ENCODE measurements around the gene THUMPD2. TPM values are rescaled to one million over a fixed set of nuclear protein-coding genes. Genes with fewer than 3 reads are reported as not detected.

THUMPD2 gene
- total and polyA plus RNA-seq, 7 experiments from 2014 or later, result 5.1 to 13.4 (median 7.9) TPM

GRCh38 chr2:39724828-39725144 lies 54.3 kb downstream of the THUMPD2 start:
- intact Hi-C loops (cut with micrococcal nuclease), result loop anchor here in 1 of 2 donors (5.0 kb wide), 1 partner anchor 212 kb away; no protein-coding TSS in a partner anchor
- no peak overlapping the region for H3K27ac ChIP-seq (ENCODE audit: low read depth, low read length)
- DNase-seq, result no peak
- H3K4me1 Mint-ChIP-seq, result peaks cover 0 to 10% (median 0%) of the 10 kb centered on the region in 7 donors
- no peak overlapping the region for H3K27ac Mint-ChIP-seq
- no peaks in the 10 kb centered on the region for H3K4me1 ChIP-seq (ENCODE audit: control insufficient read depth in 2 of 2, insufficient read depth in 2 of 2, low read length in 2 of 2)
- peaks cover 7 to 14% (median 12%) of the 10 kb centered on the region in 5 donors for H3K27me3 Mint-ChIP-seq
- H3K4me3 Mint-ChIP-seq, result no peak overlapping the region
- POLR2A ChIA-PET, result no interaction called here
- ATAC-seq, result no peak
- H3K36me3 ChIP-seq (ENCODE audit: control insufficient read depth in 2 of 3, insufficient read depth in 3 of 3, low read length in 3 of 3), result no peaks in the 10 kb centered on the region
- no peaks in the 10 kb centered on the region for H3K27me3 ChIP-seq (ENCODE audit: control insufficient read depth in 2 of 2, insufficient read depth in 2 of 2, low read length in 2 of 2)
- CTCF ChIA-PET, result no interaction called here
- peaks cover 0 to 2% (median 0%) of the 10 kb centered on the region in 11 donors for H3K9me3 Mint-ChIP-seq
- peaks cover 0 to 3% (median 0%) of the 10 kb centered on the region in 5 donors for H3K36me3 Mint-ChIP-seq
- H3K9me3 ChIP-seq (ENCODE audit: control insufficient read depth in 2 of 3, low read length in 3 of 3), result no peaks in the 10 kb centered on the region
- H3K4me3 ChIP-seq (ENCODE audit: low read length), result no peak overlapping the region

DNA sequence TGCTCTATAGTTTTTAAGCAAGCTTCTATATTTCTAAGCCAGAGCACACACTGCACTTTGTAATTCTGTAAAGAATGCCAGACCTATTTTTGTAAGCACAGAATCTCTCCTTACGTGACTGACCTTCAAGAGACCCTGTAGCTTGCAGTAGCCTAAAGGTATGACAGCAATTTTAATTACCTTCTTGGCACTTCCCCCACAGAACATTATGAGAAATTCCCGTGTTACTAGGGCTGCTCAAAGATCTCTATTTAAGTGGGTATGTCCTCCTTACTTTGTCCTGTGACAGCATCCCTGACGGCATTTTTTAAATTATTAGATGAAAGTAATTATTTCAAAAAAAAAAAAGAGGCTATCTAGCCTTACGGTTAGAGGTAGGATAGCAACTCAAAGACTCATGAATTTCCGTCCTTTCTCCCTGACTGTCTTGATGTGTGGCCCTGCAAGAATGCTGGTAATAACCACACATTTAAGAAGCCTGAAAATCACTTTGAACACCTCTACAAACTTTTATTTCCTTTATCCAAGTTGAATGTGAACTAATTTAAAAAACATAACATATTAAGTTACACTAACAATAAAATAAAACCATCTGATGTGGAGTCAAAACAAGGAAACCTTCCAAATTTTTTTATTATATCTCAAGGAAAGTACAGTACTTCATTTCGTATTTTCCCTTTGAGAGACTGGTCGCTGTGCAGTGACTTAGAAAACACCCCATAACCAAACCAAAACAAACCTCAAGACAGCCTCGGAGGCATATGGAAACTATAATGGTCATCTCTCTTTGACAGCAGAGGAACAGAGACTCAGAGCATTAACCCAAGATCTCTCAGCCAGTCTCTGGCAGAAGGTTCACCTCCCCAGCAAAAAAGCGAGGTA lies 54.9 kb downstream of the THUMPD2 start:
- Histone ChIP-seq H3K36me3 (ENCODE audit: control insufficient read depth in 2 of 3, insufficient read depth in 3 of 3, low read length in 3 of 3) (no peaks in the 10 kb centered on the region), H3K4me3 (ENCODE audit: low read length) (no peak overlapping the region), H3K9me3 (ENCODE audit: control insufficient read depth in 2 of 3, low read length in 3 of 3) (no peaks in the 10 kb centered on the region), H3K27ac (ENCODE audit: low read depth, low read length) (no peak overlapping the region), H3K4me1 (ENCODE audit: control insufficient read depth in 2 of 2, insufficient read depth in 2 of 2, low read length in 2 of 2) (no peaks in the 10 kb centered on the region), H3K27me3 (ENCODE audit: control insufficient read depth in 2 of 2, insufficient read depth in 2 of 2, low read length in 2 of 2) (no peaks in the 10 kb centered on the region)
- H3K4me1 Mint-ChIP-seq, result peaks cover 0 to 10% (median 0%) of the 10 kb centered on the region in 7 donors
- H3K27ac Mint-ChIP-seq, result no peak overlapping the region
- peaks cover 7 to 14% (median 12%) of the 10 kb centered on the region in 5 donors for H3K27me3 Mint-ChIP-seq
- CTCF ChIA-PET, result no interaction called here
- no peak for ATAC-seq
- H3K9me3 Mint-ChIP-seq, result peaks cover 0 to 2% (median 0%) of the 10 kb centered on the region in 11 donors
- POLR2A ChIA-PET, result no interaction called here
- intact Hi-C loops (cut with micrococcal nuclease), result no loop called here
- peaks cover 0 to 3% (median 0%) of the 10 kb centered on the region in 5 donors for H3K36me3 Mint-ChIP-seq
- no peak for DNase-seq
- H3K4me3 Mint-ChIP-seq, result no peak overlapping the region

DNA sequence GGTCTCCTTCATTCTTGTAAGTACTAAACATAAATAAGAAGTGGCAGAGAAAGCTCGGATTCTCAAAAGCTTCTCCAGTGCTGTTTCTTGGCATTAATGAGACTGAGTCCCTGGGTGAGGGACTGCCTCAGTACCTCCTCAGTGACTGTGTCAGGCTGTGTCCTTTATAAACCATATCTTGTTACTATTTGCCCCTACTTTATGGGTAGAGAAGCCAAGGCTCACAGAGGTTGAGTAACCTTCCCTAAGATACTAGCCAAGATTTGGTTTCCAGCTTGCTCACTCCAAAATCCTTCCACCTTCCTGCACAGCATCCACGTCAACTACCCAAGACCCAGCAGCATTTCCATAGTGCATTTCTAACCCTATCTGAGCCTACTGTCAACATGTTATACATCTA lies 55.6 kb downstream of the THUMPD2 start:
- intact Hi-C loops (cut with micrococcal nuclease), result no loop called here
- H3K36me3 Mint-ChIP-seq, result peaks cover 0 to 3% (median 0%) of the 10 kb centered on the region in 5 donors
- no peak overlapping the region for H3K27ac ChIP-seq (ENCODE audit: low read depth, low read length)

GRCh38 chr2:39720970-39721369 lies 58.1 kb downstream of the THUMPD2 start:
- intact Hi-C loops (cut with micrococcal nuclease), result no loop called here
- no peaks in the 10 kb centered on the region for H3K4me1 ChIP-seq (ENCODE audit: control insufficient read depth in 2 of 2, insufficient read depth in 2 of 2, low read length in 2 of 2)
- Mint-ChIP-seq H3K36me3 (no peaks in the 10 kb centered on the region), H3K27me3 (peaks cover 7 to 14% (median 12%) of the 10 kb centered on the region in 5 donors), H3K27ac (no peak overlapping the region), H3K4me1 (no peaks in the 10 kb centered on the region), H3K4me3 (no peak overlapping the region), H3K9me3 (no peaks in the 10 kb centered on the region)
- no peaks in the 10 kb centered on the region for H3K36me3 ChIP-seq (ENCODE audit: control insufficient read depth in 2 of 3, insufficient read depth in 3 of 3, low read length in 3 of 3)
- ATAC-seq (no peak), DNase-seq (no peak)
- H3K9me3 ChIP-seq (ENCODE audit: control insufficient read depth in 2 of 3, low read length in 3 of 3), result no peaks in the 10 kb centered on the region
- ChIA-PET CTCF (no interaction called here), POLR2A (no interaction called here)
- no peak overlapping the region for H3K4me3 ChIP-seq (ENCODE audit: low read length)
- H3K27me3 ChIP-seq (ENCODE audit: control insufficient read depth in 2 of 2, insufficient read depth in 2 of 2, low read length in 2 of 2), result no peaks in the 10 kb centered on the region
- H3K27ac ChIP-seq (ENCODE audit: low read depth, low read length), result no peak overlapping the region

More for the DNA sequence above, 55.6 kb downstream of the THUMPD2 start:
- no peak overlapping the region for H3K4me3 ChIP-seq (ENCODE audit: low read length)
- POLR2A ChIA-PET, result no interaction called here
- no peaks in the 10 kb centered on the region for H3K9me3 ChIP-seq (ENCODE audit: control insufficient read depth in 2 of 3, low read length in 3 of 3)
- ATAC-seq (no peak), DNase-seq (no peak)
- CTCF ChIA-PET, result interaction anchor here (0.6 kb wide), 1 partner anchor 1142 kb away, joined by 3 read pairs; no protein-coding TSS in a partner anchor
- Mint-ChIP-seq H3K4me1 (peaks cover 0 to 7% (median 0%) of the 10 kb centered on the region in 7 donors), H3K4me3 (no peak overlapping the region), H3K27me3 (peaks cover 7 to 14% (median 12%) of the 10 kb centered on the region in 5 donors), H3K27ac (no peak overlapping the region), H3K9me3 (peaks cover 0 to 2% (median 0%) of the 10 kb centered on the region in 11 donors)
- no peaks in the 10 kb centered on the region for H3K36me3 ChIP-seq (ENCODE audit: control insufficient read depth in 2 of 3, insufficient read depth in 3 of 3, low read length in 3 of 3)
- no peaks in the 10 kb centered on the region for H3K27me3 ChIP-seq (ENCODE audit: control insufficient read depth in 2 of 2, insufficient read depth in 2 of 2, low read length in 2 of 2)
- no peaks in the 10 kb centered on the region for H3K4me1 ChIP-seq (ENCODE audit: control insufficient read depth in 2 of 2, insufficient read depth in 2 of 2, low read length in 2 of 2)

DNA sequence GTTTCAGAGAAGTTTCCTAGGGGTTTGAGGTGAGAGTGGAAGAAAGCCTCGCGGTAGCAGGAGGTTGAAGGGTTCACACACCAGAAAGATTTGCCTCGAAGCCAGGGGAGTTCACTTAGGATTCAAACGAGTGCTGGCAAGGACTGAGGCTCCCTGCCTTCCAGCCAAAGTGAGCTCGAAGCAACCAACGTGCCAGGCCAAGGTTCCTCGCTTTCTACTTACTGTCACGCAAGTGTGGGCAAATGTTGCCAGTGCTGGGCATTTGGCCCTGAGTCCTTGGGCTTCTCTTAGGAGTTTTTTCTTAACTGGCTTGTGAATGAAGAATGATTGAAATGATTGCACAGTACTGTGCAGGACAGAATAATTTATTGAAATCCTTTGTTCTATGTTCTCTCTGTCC lies 59.7 kb downstream of the THUMPD2 start:
- Histone ChIP-seq H3K4me3 (ENCODE audit: low read length) (no peak overlapping the region), H3K36me3 (ENCODE audit: control insufficient read depth in 2 of 3, insufficient read depth in 3 of 3, low read length in 3 of 3) (no peaks in the 10 kb centered on the region), H3K4me1 (ENCODE audit: control insufficient read depth in 2 of 2, insufficient read depth in 2 of 2, low read length in 2 of 2) (no peaks in the 10 kb centered on the region), H3K27ac (ENCODE audit: low read depth, low read length) (no peak overlapping the region), H3K9me3 (ENCODE audit: control insufficient read depth in 2 of 3, low read length in 3 of 3) (no peaks in the 10 kb centered on the region), H3K27me3 (ENCODE audit: control insufficient read depth in 2 of 2, insufficient read depth in 2 of 2, low read length in 2 of 2) (no peaks in the 10 kb centered on the region)
- intact Hi-C loops (cut with micrococcal nuclease), result no loop called here
- ATAC-seq (no peak), DNase-seq (no peak)
- no peak overlapping the region for H3K4me3 Mint-ChIP-seq
- H3K27me3 Mint-ChIP-seq, result peaks cover 7 to 22% (median 14%) of the 10 kb centered on the region in 5 donors
- ChIA-PET CTCF (no interaction called here), POLR2A (no interaction called here)
- no peak overlapping the region for H3K27ac Mint-ChIP-seq
- H3K4me1 Mint-ChIP-seq, result no peaks in the 10 kb centered on the region
- H3K36me3 Mint-ChIP-seq, result no peaks in the 10 kb centered on the region
- H3K9me3 Mint-ChIP-seq, result no peaks in the 10 kb centered on the region

GRCh38 chr2:39718483-39718882 lies 60.6 kb downstream of the THUMPD2 start:
- H3K4me1 ChIP-seq (ENCODE audit: control insufficient read depth in 2 of 2, insufficient read depth in 2 of 2, low read length in 2 of 2), result no peaks in the 10 kb centered on the region
- Mint-ChIP-seq H3K27ac (no peak overlapping the region), H3K4me1 (no peaks in the 10 kb centered on the region), H3K36me3 (no peaks in the 10 kb centered on the region), H3K9me3 (no peaks in the 10 kb centered on the region), H3K4me3 (no peak overlapping the region), H3K27me3 (peaks cover 7 to 26% (median 14%) of the 10 kb centered on the region in 5 donors)
- POLR2A ChIA-PET, result no interaction called here
- CTCF ChIA-PET, result no interaction called here
- H3K27ac ChIP-seq (ENCODE audit: low read depth, low read length), result no peak overlapping the region
- no peaks in the 10 kb centered on the region for H3K9me3 ChIP-seq (ENCODE audit: control insufficient read depth in 2 of 3, low read length in 3 of 3)
- intact Hi-C loops (cut with micrococcal nuclease), result no loop called here
- DNase-seq, result no peak
- H3K27me3 ChIP-seq (ENCODE audit: control insufficient read depth in 2 of 2, insufficient read depth in 2 of 2, low read length in 2 of 2), result no peaks in the 10 kb centered on the region
- no peak overlapping the region for H3K4me3 ChIP-seq (ENCODE audit: low read length)
- no peaks in the 10 kb centered on the region for H3K36me3 ChIP-seq (ENCODE audit: control insufficient read depth in 2 of 3, insufficient read depth in 3 of 3, low read length in 3 of 3)
- ATAC-seq, result no peak

- Histone ChIP-seq H3K4me1 (ENCODE audit: control insufficient read depth in 2 of 2, insufficient read depth in 2 of 2, low read length in 2 of 2) (no peaks in the 10 kb centered on the region), H3K36me3 (ENCODE audit: control insufficient read depth in 2 of 3, insufficient read depth in 3 of 3, low read length in 3 of 3) (no peaks in the 10 kb centered on the region), H3K27me3 (ENCODE audit: control insufficient read depth in 2 of 2, insufficient read depth in 2 of 2, low read length in 2 of 2) (no peaks in the 10 kb centered on the region), H3K27ac (ENCODE audit: low read depth, low read length) (no peak overlapping the region), H3K9me3 (ENCODE audit: control insufficient read depth in 2 of 3, low read length in 3 of 3) (no peaks in the 10 kb centered on the region), H3K4me3 (ENCODE audit: low read length) (no peak overlapping the region)
- ATAC-seq, result no peak
- POLR2A ChIA-PET, result no interaction called here
- no peak for DNase-seq
- Mint-ChIP-seq H3K4me3 (no peak overlapping the region), H3K4me1 (no peaks in the 10 kb centered on the region), H3K9me3 (no peaks in the 10 kb centered on the region), H3K27me3 (peaks cover 7 to 32% (median 14%) of the 10 kb centered on the region in 5 donors), H3K36me3 (no peaks in the 10 kb centered on the region), H3K27ac (no peak overlapping the region)
- intact Hi-C loops (cut with micrococcal nuclease), result no loop called here
- CTCF ChIA-PET, result no interaction called here
Measured at GRCh38 chr2:39717067-39717466, 62.0 kb downstream of the THUMPD2 start.
